Stimulated activated CD8-positive, alpha-beta memory T cell treated with anti-CD3 and anti-CD28 coated beads, Interleukin-4, amount 100 ng/mL, for 48 hours (primary cell): ENCODE results near the gene HCCS.
A peak's percentile ranks its signal among the peaks of the same experiment; 100 is the strongest.
"Not testable (repeated sequence)": the region's sequence is repeated elsewhere in the genome, so short reads cannot be mapped to it uniquely, and the experiment has no call there.

ENCODE experiments used
- DNase-seq: peaks from one replicate; pipeline ENCODE4 v3.0.0-alpha.2; 2020

The HCCS gene

GRCh38 chrX:11111037-11111851 lies at the start of gene HCCS:
HCCS (plus strand) TSS chrX:11111332; CDS start chrX:11112061, 729 bp downstream.
- DNase-seq, result peak; percentile 85

GRCh38 chrX:11064276-11064675 lies 46.9 kb upstream of the HCCS start:
- DNase-seq, result no peak

- DNase-seq, result no peak
Measured at GRCh38 chrX:11064851-11065600, 46.1 kb upstream of the HCCS start.

GRCh38 chrX:11066812-11067211 lies 44.3 kb upstream of the HCCS start:
- DNase-seq, result no peak

GRCh38 chrX:11073381-11073780 lies 37.8 kb upstream of the HCCS start:
- no peak for DNase-seq

GRCh38 chrX:11080741-11081305 lies 30.3 kb upstream of the HCCS start:
- no peak for DNase-seq

- DNase-seq, result no peak
Measured at GRCh38 chrX:11081511-11081910, 29.6 kb upstream of the HCCS start.

- DNase-seq, result no peak
Measured at GRCh38 chrX:11085305-11085704, 25.8 kb upstream of the HCCS start.

GRCh38 chrX:11089802-11090201 lies 21.3 kb upstream of the HCCS start:
- DNase-seq, result no peak

- DNase-seq, result no peak
Measured at GRCh38 chrX:11097933-11098332, 13.2 kb upstream of the HCCS start.

GRCh38 chrX:11099465-11099864 lies 11.7 kb upstream of the HCCS start:
- no peak for DNase-seq

GRCh38 chrX:11100281-11101035 lies 10.7 kb upstream of the HCCS start:
- DNase-seq, result no peak

- DNase-seq, result no peak
Measured at GRCh38 chrX:11103006-11103405, 8.1 kb upstream of the HCCS start.

- no peak for DNase-seq
Measured at GRCh38 chrX:11103751-11104150, 7.4 kb upstream of the HCCS start.

GRCh38 chrX:11105080-11105479 lies 6.1 kb upstream of the HCCS start:
- no peak for DNase-seq

- no peak for DNase-seq
Measured at GRCh38 chrX:11108253-11108941, 2.7 kb upstream of the HCCS start.

- no peak for DNase-seq
Measured at GRCh38 chrX:11109968-11110367, 1.2 kb upstream of the HCCS start.

GRCh38 chrX:11111947-11112346 lies 815 bp downstream of the HCCS start:
- no peak for DNase-seq

- no peak for DNase-seq
Measured at GRCh38 chrX:11113731-11114130, 2.6 kb downstream of the HCCS start.

- DNase-seq, result no peak
Measured at GRCh38 chrX:11117745-11118144, 6.6 kb downstream of the HCCS start.

- DNase-seq, result no peak
Measured at GRCh38 chrX:11119313-11119943, 8.3 kb downstream of the HCCS start.

- not testable (repeated sequence) for DNase-seq
Measured at GRCh38 chrX:11123087-11123486, 12.0 kb downstream of the HCCS start.
